Esophagus muscularis mucosa (tissue), 3 donors: ENCODE data around the gene ACSL4.

ENCODE experiments used
- CTCF ChIP-seq, 3 experiments: fragments of 200-600 bp in 2 of 3; fragments of 450-650 bp in 1 of 3; sonication (generic) in 2 of 3; IDR thresholded peaks; one replicate each; pipeline ENCODE4 v1.5.1; 2017 to 2019; ENCODE audit warnings: antibody characterized with exemption in 3 of 3, mild to moderate bottlenecking in 2 of 3, moderate library complexity in 1 of 3
- POLR2AphosphoS5 ChIP-seq, 2 donors: sonication (generic); formaldehyde crosslinking; IDR thresholded peaks; one replicate each; pipeline ENCODE4 v1.6.1; 2017; ENCODE audit warnings: antibody characterized with exemption in 2 of 2

- TF ChIP-seq CTCF (IDR thresholded peaks at IDR 0.05) (no peak), POLR2AphosphoS5 (IDR thresholded peaks at IDR 0.05) (no peak)
Measured at GRCh38 chrX:109691277-109691676, 41.8 kb downstream of the ACSL4 start.
